Type B pancreatic cell (in vitro differentiated cells): Measurements from ENCODE around the gene LIPG. TPM values are rescaled to one million over a fixed set of nuclear protein-coding genes. Genes with fewer than 3 reads are reported as not detected.

Source experiments
- DNase-seq: peaks from one replicate; pipeline ENCODE4 v3.0.0; 2021; ENCODE audit warnings: mixed read lengths; ENCODE audit not compliant: unreplicated experiment; ENCODE audit errors: extremely low spot score
- H3K27ac Mint-ChIP-seq: 2 replicates; pipeline ENCODE4 v1.8.0; 2021; ENCODE audit warnings: mild to moderate bottlenecking, mixed read lengths
- H3K27me3 Mint-ChIP-seq: 2 replicates; pipeline ENCODE4 v1.8.0; 2021; ENCODE audit warnings: mixed read lengths
- H3K36me3 Mint-ChIP-seq: 2 replicates; pipeline ENCODE4 v1.8.0; 2021; ENCODE audit warnings: mixed read lengths
- H3K4me1 Mint-ChIP-seq: one replicate; pipeline ENCODE4 v1.8.0; 2021; ENCODE audit warnings: mixed read lengths; ENCODE audit not compliant: unreplicated experiment
- H3K4me3 Mint-ChIP-seq: 2 replicates; pipeline ENCODE4 v1.8.0; 2021; ENCODE audit warnings: mild to moderate bottlenecking, mixed read lengths
- H3K9me3 Mint-ChIP-seq: 2 replicates; pipeline ENCODE4 v1.8.0; 2021; ENCODE audit warnings: mixed read lengths
- total RNA-seq: library from RNA; stranded (reverse); gene quantifications from 2 replicates; pipeline ENCODE4 v1.2.1, GENCODE V29; 2021; ENCODE audit warnings: low replicate concordance
- TF ChIP-seq, protein P1 (sequence below): fragments of 200-600 bp; sonication (generic); conservative IDR thresholded peaks from 2 replicates; pipeline ENCODE4 v1.5.0; 2021; ENCODE audit warnings: antibody characterized with exemption, mild to moderate bottlenecking

Gene LIPG
- total RNA-seq, 1 donor from 2014 or later, result 16.9 TPM

DNA sequence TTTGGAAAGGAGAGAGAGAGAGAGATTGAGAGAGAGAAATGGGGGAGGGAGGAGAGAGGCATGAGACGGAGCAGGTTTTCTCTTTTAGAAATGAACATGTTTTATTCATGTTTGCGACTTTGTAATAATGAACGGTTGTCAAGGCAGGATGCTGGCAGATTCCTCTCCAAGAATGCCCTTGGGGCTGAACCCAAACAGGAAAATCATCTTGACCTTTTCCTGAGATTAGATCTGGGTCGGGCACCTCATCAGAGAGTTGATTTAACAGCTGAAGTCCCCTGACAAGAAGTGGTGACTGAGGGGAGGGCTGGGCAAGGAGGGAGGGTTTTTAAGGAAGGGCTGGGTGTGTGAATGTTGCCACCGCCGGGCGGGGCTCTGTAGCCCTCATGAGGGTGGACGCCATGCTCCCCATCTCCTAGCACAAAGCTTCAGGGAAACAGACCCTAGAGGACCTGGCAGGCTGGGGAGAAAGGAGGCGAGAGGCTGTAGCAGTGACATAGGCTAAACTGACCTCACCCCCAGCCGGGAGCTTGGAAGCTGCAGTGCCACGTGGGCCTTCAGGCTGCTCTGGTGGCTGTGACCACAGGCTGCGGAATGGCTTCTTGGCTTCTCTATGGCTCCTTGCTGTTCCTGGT is 60.0 kb downstream of the LIPG start:
- H3K9me3 Mint-ChIP-seq, result no peaks in the 10 kb centered on the region
- H3K36me3 Mint-ChIP-seq, result no peaks in the 10 kb centered on the region
- H3K4me1 Mint-ChIP-seq, result peaks cover 44% of the 10 kb centered on the region
- DNase-seq, result no peak
- TF ChIP-seq, protein P1, sequence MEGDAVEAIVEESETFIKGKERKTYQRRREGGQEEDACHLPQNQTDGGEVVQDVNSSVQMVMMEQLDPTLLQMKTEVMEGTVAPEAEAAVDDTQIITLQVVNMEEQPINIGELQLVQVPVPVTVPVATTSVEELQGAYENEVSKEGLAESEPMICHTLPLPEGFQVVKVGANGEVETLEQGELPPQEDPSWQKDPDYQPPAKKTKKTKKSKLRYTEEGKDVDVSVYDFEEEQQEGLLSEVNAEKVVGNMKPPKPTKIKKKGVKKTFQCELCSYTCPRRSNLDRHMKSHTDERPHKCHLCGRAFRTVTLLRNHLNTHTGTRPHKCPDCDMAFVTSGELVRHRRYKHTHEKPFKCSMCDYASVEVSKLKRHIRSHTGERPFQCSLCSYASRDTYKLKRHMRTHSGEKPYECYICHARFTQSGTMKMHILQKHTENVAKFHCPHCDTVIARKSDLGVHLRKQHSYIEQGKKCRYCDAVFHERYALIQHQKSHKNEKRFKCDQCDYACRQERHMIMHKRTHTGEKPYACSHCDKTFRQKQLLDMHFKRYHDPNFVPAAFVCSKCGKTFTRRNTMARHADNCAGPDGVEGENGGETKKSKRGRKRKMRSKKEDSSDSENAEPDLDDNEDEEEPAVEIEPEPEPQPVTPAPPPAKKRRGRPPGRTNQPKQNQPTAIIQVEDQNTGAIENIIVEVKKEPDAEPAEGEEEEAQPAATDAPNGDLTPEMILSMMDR, result no peak
- peak overlapping the region; percentile 71 for H3K27ac Mint-ChIP-seq
- H3K4me3 Mint-ChIP-seq, result no peak overlapping the region
- peaks cover 4% of the 10 kb centered on the region for H3K27me3 Mint-ChIP-seq

DNA sequence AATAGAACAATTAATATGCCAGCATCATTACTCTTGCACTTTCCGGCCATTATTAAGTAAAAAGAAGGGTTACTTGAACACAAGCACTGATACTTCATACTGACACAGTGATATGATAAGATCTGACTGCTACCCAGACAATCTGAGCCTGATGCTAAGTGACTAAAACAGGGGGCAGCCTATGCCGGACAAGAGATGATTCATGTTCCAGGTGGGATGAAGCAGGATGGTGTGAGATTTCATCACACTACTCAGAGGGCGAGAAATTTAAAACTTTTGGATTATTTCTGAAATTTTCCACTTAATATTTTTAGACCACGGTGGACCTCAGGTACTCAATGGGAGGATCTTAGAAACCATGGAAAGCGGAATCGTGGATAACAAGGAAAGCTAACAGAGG is 61.7 kb downstream of the LIPG start:
- Mint-ChIP-seq H3K36me3 (no peaks in the 10 kb centered on the region), H3K4me1 (peaks cover 40% of the 10 kb centered on the region)

DNA sequence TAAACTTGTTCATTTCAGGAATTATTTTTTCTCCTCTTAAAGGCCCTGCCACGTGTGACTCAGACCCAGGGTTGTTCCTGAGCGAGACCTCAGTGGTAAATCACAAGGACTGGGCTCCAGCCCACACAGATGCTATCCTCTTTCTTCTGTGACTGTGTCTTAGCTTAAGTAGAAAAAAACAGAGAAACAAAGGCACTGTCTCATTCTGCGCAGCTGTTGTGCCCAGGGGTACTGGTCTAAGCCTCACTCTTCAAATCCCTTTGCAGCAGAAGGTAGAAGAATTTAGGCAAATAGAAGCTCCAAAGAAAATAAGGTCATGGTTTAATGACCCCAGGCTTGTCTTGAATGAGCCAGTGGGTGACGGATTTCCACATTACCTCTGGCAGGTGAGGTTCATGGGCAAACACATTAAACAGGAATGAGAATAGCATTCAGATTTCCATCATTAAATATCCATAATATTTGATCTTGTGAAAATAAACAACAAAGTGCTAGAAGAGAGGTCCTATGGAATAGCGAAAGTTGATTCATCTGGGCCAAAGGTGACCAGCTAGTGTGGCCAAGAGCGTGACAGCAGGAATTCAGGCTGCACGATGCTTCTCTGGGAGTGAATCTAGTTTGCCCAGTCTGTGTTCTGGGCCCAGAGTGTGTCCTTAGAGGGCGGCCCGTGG is 63.3 kb downstream of the LIPG start:
- Mint-ChIP-seq H3K36me3 (no peaks in the 10 kb centered on the region), H3K4me1 (peaks cover 25% of the 10 kb centered on the region), H3K4me3 (no peak overlapping the region), H3K9me3 (no peaks in the 10 kb centered on the region), H3K27ac (no peak overlapping the region), H3K27me3 (no peaks in the 10 kb centered on the region)
- TF ChIP-seq, protein P1, result no peak
- no peak for DNase-seq

More for the DNA sequence above, 61.7 kb downstream of the LIPG start:
- H3K27ac Mint-ChIP-seq, result no peak overlapping the region
- DNase-seq, result no peak
- TF ChIP-seq, protein P1, result no peak
- H3K27me3 Mint-ChIP-seq, result no peaks in the 10 kb centered on the region
- H3K9me3 Mint-ChIP-seq, result no peaks in the 10 kb centered on the region
- H3K4me3 Mint-ChIP-seq, result no peak overlapping the region

DNA sequence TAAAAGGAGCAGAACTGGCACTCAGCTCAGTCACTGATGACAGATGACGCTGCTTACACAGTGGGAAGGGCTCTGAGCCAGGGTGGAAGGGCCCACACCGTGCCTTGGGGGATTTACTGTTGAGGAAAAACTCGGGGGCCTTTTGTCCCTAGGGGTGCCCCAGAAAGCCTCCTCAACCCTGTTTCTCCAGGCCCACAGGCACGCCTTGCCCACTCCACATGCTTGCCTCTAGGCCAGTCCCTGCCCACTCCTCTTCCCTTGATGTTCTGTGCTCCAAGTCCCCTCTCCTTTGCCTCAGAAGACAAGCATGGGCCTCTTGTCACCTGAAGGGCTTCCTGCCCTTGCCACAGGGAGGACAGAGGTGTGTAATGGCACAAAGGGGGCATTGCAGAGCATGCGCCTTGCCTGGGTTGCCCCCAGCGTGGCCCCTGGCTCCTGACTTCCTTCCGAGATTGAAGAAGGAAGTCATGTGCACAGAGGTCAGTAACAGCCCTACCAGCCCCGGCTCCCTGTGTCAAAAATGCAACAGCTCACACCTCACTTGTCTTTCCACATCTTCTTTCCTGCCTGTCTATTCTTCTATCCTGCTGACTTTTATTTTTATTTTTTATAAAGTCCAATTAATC is 65.1 kb downstream of the LIPG start:
- Mint-ChIP-seq H3K4me1 (peaks cover 21% of the 10 kb centered on the region), H3K27ac (no peak overlapping the region), H3K9me3 (peaks cover 6% of the 10 kb centered on the region), H3K36me3 (no peaks in the 10 kb centered on the region), H3K4me3 (no peak overlapping the region), H3K27me3 (peaks cover 10% of the 10 kb centered on the region)
- TF ChIP-seq, protein P1, result no peak
- no peak for DNase-seq

DNA sequence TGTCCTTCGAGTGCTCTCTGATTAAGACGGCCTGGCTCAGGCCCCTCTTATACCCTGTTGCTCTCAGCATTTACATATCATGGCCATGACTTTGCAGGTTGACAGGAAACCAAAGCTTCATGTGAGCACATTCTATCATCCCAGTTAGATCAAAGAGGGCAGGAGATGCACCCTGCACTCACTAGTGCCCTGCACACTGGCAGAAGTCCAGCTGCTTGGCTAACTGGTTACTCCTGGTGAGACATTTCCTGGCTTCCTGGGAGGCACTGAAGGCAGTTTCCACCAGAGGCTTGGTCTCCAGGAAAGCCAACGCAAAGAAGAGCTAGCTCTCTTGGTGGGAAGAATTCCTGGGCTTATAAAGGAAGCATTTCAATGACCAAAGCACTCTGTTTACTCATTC is 66.3 kb downstream of the LIPG start:
- peaks cover 18% of the 10 kb centered on the region for H3K4me1 Mint-ChIP-seq
- no peak overlapping the region for H3K27ac Mint-ChIP-seq
- peaks cover 12% of the 10 kb centered on the region for H3K27me3 Mint-ChIP-seq
- DNase-seq, result no peak
- H3K4me3 Mint-ChIP-seq, result no peak overlapping the region
- TF ChIP-seq, protein P1, result no peak
- H3K36me3 Mint-ChIP-seq, result no peaks in the 10 kb centered on the region
- peaks cover 6% of the 10 kb centered on the region for H3K9me3 Mint-ChIP-seq
